ENCODE measurements around the gene LCLAT1.

DNA sequence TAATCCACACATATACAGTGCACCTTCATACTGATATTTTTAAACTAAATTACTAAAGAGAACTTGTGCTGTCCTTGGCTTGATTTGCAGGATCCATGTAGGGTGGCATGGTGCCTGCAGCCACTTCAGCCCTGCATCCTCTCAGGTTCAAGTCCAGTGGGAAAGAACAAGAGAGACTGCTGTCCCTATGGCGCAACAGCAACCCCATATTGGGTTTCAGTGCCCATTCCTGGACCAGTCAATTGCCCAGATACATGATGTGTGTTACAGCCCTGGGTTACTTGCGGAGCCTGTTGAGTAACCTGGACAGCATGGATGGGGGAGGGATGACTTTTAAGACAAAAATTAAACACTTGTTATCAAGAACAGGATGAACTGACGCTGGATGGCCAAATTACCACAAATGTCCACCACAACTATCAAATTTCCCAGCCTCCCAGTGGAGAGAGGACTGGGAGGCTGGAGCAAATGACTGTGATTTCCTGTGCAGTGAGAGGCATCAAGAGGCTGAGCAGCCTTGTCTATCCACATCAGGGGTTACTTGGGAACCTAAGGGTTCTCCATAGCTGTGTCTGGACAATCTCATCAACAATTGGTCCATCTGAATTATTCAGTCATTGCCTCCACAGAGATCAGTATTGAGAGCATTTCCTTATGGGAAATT lies 198.2 kb downstream of the LCLAT1 start:
- TF ChIP-seq POLR2A (IDR thresholded peaks at IDR 0.05; ENCODE audit: low read depth, low read length) = no peak
- TF ChIP-seq POLR2AphosphoS5 (IDR thresholded peaks at IDR 0.05; ENCODE audit: low read depth, low read length) = no peak
- TF ChIP-seq TAF1 (IDR thresholded peaks at IDR 0.05; ENCODE audit: borderline replicate concordance, low read depth, low read length) = no peak

Measured in GM12892 (cell line).